COLO668 (cell line): Measurements from ENCODE around the gene AEN.

ENCODE experiments used
- DNase-seq: peaks from one replicate; lab custom pipeline; 2025; ENCODE audit not compliant: unreplicated experiment; lab: John Stamatoyannopoulos, UW

The AEN gene

GRCh38 chr15:88648357-88649214 lies 27.4 kb downstream of the AEN start:
- peak; percentile 7 for DNase-seq

GRCh38 chr15:88649286-88649733 lies 28.2 kb downstream of the AEN start:
- no peak for DNase-seq

DNA sequence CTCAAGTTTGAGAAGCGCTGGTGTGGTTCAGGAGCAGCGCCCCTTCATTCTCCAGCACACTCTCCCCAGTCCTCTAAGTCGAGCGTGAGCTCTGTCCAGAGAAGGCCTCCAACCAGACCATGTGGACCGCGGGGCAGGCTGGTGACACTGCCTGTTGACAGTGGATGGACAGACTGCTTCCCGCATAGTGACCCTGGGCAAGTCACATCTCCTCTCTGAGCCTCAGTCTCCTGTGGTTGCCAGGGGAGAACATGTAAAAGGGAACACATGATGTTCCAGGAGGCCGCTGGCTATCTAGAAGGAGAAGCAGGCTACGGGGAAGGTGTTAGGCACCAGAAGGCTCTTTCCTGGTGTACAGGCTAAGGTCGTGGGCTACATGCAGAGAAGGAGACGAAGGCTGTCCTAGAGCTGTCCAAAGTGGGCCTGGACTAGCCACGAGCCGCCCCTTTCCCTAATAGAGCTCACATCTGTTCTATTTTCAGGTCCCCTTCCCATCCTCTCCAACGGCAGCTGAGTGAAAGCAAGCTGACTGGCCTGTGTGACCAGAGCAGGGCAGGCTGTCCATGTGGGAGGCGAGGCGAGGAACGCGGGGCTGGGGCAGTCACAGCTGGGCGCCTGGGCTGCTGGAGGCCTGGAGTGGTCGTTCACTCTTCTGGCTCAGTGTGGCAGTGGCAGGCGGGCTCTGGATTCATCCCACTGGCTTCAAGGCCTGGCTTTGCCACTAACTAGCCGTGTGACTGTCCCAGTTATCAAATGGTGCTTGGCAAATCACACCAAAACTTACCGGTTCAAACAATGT lies 28.8 kb downstream of the AEN start:
- no peak for DNase-seq

- no peak for DNase-seq
Observed at GRCh38 chr15:88650556-88650955, 29.4 kb downstream of the AEN start.

DNA sequence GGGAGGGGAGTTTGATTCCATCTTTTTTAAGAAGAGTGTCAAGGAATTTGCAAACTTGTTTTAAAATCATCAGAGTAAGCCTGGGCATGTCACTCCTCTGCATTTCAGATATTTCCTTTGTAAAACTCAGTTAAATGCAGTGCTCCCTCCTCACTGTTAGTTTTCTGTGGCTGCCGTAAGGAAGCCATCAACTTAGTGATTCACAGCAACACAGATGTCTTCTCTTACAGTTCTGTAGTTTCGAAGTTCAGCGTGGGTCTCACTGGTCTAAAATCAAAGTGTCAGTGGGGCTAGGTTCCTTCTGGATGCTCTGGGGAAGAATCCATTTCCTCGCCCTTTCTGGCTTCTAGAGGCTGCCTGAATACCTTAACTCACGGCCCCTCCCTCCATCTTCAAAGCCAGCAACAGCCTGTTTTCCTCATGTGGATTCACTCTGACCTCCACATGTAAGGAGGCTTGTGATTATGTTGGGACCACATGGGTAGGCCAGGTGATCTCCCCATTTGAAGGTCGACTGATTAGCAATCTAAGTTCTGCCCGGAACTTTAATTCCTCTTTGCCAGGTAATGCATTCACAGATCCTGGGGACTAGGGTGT lies 30.1 kb downstream of the AEN start:
- DNase-seq, result no peak

DNA sequence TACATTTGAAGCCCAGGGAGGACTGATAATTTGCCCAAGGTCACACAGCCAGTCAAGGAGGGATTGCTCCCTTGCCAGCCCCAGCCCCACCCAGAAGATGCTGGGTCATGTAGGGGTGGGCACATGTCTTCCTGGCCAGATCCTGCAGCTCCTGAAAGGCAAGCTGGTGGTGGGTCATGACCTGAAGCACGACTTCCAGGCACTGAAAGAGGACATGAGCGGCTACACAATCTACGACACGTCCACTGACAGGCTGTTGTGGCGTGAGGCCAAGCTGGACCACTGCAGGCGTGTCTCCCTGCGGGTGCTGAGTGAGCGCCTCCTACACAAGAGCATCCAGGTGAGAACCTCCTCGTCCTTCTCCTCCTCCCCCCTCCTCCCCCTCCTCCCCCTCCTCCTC lies 30.8 kb downstream of the AEN start:
- DNase-seq, result no peak

- DNase-seq, result no peak
Observed at GRCh38 chr15:88652456-88653199, 31.5 kb downstream of the AEN start.

GRCh38 chr15:88653200-88654064 lies 32.3 kb downstream of the AEN start:
- no peak for DNase-seq

DNA sequence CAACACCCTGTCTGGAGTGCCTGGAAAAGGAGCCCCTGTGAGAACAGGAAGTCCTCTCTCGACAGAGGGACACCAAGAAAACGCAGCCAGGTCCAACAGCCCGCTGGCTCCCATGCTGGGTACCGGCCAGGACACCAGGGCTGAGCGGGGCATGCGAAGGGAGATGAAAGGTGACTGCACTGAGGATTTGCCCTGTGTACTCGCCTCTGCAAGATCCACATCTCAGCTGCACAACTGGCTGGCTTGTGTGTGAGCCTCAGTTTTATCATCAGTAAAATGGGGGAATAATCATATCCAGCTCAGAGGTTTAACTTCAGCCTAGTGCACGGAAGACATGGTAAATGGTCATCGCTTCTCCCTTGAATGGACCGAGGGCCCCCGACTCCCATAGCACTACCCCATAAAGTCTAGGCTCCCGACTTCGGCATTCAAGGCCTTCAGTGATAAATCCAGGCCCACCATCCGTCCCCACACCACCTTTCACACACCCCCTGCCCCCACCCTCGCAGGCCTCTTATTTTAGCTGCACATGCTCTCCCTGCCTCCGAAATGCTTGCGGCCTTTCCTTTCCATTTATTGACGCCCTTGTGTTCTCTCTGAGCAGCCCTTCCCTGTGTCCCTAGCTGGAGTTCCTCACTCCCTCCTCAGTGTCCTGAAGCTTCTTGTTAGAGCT lies 33.4 kb downstream of the AEN start:
- no peak for DNase-seq

GRCh38 chr15:88655103-88655553 lies 34.0 kb downstream of the AEN start:
- DNase-seq, result no peak

DNA sequence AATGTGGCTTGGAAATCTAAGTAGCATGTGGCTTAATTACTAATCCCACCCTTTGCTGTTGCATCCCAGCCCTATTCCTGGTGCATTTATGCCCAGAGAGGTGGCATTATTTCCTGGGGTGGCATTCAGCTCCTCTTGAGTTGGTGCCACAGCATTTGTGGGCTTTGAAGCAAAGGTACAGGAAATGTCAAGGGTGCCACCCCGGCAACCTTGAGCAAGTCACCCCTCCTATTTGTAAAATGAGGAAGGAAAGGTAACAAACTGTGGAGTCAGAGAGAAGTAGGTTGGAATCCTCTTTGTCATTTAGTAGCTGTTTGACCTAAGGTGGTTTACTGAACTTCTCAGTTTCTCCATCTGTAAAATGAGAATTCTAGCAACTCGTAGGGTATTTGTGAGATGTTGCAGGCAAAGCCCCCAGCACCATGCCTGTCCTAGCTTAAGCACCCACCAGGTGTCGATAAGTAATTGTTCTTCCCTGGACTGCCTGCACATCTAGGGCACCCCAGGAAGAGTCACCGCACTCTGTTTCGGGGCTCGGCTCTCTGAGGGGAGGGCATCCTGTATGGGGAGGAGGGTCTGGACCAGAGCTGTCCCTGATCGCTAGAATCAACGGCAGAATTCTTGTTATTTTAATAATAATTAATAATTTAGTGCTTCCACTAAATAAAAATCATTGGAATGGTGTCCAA lies 34.8 kb downstream of the AEN start:
- DNase-seq, result no peak

DNA sequence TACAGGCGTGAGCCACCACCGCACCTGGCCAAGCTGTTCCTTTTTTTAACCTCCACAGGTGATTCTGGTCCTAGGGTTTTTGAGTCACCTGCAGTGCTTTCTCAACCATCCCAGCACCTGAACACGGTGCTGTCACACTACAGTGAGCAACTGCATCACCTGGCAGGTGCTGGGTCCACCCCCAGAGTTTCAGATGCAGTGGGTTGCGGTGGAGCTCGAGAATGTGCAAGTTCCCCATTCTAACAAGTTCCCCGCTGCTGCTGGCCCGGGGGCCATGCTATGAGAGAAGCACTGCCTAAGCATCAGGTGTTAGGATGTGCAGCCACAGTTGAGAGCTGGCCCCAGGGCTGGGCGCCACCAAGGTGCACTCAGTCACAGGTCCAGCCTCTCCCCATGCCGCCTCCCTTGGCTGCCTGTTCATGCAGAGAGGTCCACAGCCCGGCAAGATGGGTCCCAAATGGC lies 35.7 kb downstream of the AEN start:
- no peak for DNase-seq

- peak; percentile 29 for DNase-seq
Observed at GRCh38 chr15:88657326-88658069, 36.4 kb downstream of the AEN start.

GRCh38 chr15:88658070-88658965 lies 37.2 kb downstream of the AEN start:
- DNase-seq, result no peak

DNA sequence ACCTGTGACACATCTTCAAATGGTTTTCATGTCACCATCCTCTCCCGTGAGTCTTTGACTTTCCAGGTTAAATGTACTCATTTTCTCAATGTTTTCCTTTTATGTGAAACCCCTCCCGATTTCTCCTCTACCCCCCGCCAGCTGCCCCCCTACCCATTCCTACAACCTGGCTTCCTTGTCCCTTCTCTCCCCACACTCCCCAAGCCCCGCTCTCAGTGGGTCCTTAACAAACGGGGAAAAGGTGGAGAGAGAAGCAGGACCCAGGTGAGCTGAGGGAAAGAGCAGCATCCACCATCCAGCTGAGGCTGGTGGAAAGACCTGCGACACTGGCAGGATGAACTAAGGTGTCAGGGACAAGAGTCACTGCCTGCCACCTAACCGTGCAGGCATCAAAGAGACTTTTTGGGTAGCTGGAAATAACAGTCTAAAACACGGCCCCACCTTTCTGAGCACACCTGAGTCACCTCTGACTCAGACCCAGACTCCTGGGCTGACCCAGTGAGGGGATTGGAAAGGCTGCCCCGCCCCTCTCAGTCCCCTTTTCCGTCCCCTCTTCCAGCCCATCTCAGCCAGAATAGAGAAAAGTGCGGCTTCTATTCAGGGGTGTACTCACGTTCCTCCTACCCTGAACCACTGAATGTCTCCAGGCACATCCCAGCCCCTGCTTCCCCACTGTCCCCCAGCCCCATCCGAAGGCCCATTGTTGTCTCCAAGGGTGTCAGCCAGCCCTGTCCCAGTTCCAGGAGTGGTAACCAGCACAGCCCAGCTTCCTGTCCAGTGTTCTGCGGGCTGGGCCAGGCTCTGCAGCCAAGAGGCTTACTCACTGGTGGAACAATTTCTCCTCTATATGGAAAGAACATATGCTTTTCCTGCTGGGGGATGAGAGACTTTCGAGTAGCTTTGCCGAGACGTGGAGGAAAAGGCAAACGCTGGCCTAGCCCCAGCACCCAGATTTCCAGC lies 38.1 kb downstream of the AEN start:
- no peak for DNase-seq
